Left ventricle myocardium inferior (tissue), 1 donor: ENCODE measurements around the gene EPB41L5. TPM values are rescaled to one million over a fixed set of nuclear protein-coding genes. Genes with fewer than 3 reads are reported as not detected.
"Not testable (repeated sequence)": the region's sequence is repeated elsewhere in the genome, so short reads cannot be mapped to it uniquely, and the experiment has no call there.

Source experiments
- DNase-seq: peaks from one replicate; pipeline ENCODE4 v3.0.0-alpha.2; 2020
- H3K27ac ChIP-seq: fragments of 200-600 bp; replicated peaks from 2 replicates; pipeline ENCODE4 v1.8.0; 2021
- H3K27me3 ChIP-seq: fragments of 200-600 bp; 2 replicates; pipeline ENCODE4 v1.8.0; 2021; ENCODE audit warnings: low read depth
- H3K36me3 ChIP-seq: fragments of 200-600 bp; 2 replicates; pipeline ENCODE4 v1.8.0; 2021
- H3K4me1 ChIP-seq: fragments of 200-600 bp; 2 replicates; pipeline ENCODE4 v1.8.0; 2021
- H3K4me3 ChIP-seq: fragments of 200-600 bp; 2 replicates; pipeline ENCODE4 v1.8.0; 2021; ENCODE audit warnings: mild to moderate bottlenecking, moderate library complexity
- H3K9me3 ChIP-seq: fragments of 200-600 bp; replicated peaks from 2 replicates; pipeline ENCODE4 v1.8.0; 2021
- intact Hi-C: fragments of 100-400 bp; cut with micrococcal nuclease; formaldehyde crosslinking; loops from one replicate; pipeline ENCODE4 v1.11.0; 2022
- total RNA-seq: library from RNA; stranded (reverse); fragmentation: NEBNext Ultra II Directional; extraction: Animal tissue kit (Norgen Biotek cat#: 25700); gene quantifications from one replicate; pipeline ENCODE4 v1.2.1, GENCODE V29; 2021
- TF ChIP-seq, protein P1 (sequence below): fragments of 200-600 bp; IDR thresholded peaks from 2 replicates; pipeline ENCODE4 v1.8.0; 2021; ENCODE audit warnings: antibody characterized with exemption, mild to moderate bottlenecking, borderline replicate concordance
- donor health status: DM: no; HTN: yes; CAD: no; lungs with severe emphysema.

EPB41L5 gene
- total RNA-seq, 1 donor from 2014 or later = 9.1 TPM

DNA sequence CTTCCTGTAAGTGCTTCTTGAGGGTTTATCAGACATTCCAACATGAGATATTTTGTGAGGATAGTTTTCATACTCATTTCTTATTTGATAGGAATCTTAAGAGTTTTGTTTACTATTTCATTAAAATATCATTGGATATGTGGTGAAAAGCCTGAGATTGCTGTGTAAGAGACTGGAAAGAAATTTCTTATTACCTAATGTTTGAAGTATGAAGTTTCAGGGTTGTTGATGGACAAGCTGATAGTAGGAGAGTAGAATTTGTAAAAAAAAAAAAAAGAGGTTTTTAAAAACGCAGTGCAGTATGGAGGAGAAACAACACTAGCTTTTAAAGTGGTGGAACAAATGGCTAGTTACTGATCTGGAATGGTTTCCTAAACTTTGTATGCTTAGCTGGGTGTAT, 7.7 kb downstream of the EPB41L5 start:
- no peak overlapping the region for H3K4me3 ChIP-seq
- peaks cover 5% of the 10 kb centered on the region for H3K4me1 ChIP-seq
- no peak overlapping the region for H3K27ac ChIP-seq
- no peak for DNase-seq
- H3K27me3 ChIP-seq = no peaks in the 10 kb centered on the region
- intact Hi-C loops = no loop called here
- H3K36me3 ChIP-seq = peaks cover 5% of the 10 kb centered on the region
- TF ChIP-seq, protein P1, sequence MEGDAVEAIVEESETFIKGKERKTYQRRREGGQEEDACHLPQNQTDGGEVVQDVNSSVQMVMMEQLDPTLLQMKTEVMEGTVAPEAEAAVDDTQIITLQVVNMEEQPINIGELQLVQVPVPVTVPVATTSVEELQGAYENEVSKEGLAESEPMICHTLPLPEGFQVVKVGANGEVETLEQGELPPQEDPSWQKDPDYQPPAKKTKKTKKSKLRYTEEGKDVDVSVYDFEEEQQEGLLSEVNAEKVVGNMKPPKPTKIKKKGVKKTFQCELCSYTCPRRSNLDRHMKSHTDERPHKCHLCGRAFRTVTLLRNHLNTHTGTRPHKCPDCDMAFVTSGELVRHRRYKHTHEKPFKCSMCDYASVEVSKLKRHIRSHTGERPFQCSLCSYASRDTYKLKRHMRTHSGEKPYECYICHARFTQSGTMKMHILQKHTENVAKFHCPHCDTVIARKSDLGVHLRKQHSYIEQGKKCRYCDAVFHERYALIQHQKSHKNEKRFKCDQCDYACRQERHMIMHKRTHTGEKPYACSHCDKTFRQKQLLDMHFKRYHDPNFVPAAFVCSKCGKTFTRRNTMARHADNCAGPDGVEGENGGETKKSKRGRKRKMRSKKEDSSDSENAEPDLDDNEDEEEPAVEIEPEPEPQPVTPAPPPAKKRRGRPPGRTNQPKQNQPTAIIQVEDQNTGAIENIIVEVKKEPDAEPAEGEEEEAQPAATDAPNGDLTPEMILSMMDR = no peak
- H3K9me3 ChIP-seq = peaks cover 16% of the 10 kb centered on the region

DNA sequence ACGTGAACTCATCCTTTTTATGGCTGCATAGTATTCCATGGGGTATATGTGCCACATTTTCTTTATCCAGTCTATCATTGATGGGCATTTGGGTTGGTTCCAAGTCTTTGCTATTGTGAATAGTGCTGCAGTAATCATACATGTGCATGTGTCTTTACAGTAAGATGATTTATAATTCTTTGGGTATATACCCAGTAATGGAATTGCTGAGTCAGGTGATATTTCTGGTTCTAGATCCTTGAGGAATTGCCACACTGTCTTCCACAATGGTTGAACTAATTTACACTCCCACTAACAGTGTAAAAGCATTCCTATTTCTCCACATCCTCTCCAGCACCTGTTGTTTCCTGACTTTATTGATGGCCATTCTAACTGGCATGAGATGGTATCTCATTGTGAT, 9.6 kb downstream of the EPB41L5 start:
- H3K27me3 ChIP-seq, DNase-seq, H3K27ac ChIP-seq, H3K4me3 ChIP-seq, intact Hi-C loops, H3K36me3 ChIP-seq, H3K4me1 ChIP-seq: not testable (repeated sequence)
- H3K9me3 ChIP-seq = peaks cover 16% of the 10 kb centered on the region

DNA sequence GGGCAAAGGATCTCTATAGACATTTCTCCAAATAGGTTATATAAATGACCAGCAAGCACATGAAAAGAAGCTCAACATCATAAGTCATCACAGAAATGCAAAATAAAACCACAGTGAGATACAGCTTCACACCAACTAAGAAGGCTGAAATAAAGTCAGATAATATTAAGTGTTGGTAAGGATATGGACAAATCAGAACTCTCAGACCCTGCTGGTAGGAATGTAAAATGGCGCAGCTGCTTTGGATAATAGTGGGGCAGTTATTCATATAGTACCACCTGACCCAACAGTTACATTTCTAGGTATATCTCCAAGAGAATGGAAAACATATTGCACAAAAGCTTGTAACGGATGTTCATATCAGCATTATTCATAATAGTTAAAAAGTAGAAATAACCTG, 14.0 kb downstream of the EPB41L5 start:
- Histone ChIP-seq H3K9me3 (peaks cover 16% of the 10 kb centered on the region), H3K4me3 (no peak overlapping the region), H3K27me3 (no peaks in the 10 kb centered on the region), H3K4me1 (no peaks in the 10 kb centered on the region), H3K27ac (no peak overlapping the region), H3K36me3 (peaks cover 5% of the 10 kb centered on the region)
- TF ChIP-seq, protein P1 = no peak
- no peak for DNase-seq
- intact Hi-C loops = no loop called here

DNA sequence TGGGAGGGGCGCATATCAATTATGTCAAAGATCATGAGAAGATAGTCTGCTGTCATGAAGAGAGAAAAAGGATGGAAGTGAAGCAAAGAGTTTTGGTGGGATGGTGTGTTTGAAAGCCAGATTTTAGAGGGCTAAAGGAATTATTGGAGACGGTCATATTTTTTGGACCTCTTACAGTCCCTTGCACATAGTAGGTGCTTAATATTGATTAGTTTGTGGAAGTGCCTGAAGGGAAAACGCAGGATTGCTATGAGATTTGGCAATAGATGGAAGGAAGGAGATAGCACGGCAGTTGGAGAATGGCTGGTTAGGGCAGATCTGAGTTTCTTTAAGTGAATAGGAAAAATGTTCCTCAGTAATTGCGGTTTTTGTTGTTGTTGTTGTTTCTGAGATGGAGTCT, 15.9 kb downstream of the EPB41L5 start:
- peaks cover 9% of the 10 kb centered on the region for H3K9me3 ChIP-seq
- no peaks in the 10 kb centered on the region for H3K4me1 ChIP-seq
- H3K27ac ChIP-seq = no peak overlapping the region
- peaks cover 5% of the 10 kb centered on the region for H3K36me3 ChIP-seq
- no peak for DNase-seq
- TF ChIP-seq, protein P1 = no peak
- intact Hi-C loops = no loop called here
- H3K27me3 ChIP-seq = no peaks in the 10 kb centered on the region
- H3K4me3 ChIP-seq = no peak overlapping the region

DNA sequence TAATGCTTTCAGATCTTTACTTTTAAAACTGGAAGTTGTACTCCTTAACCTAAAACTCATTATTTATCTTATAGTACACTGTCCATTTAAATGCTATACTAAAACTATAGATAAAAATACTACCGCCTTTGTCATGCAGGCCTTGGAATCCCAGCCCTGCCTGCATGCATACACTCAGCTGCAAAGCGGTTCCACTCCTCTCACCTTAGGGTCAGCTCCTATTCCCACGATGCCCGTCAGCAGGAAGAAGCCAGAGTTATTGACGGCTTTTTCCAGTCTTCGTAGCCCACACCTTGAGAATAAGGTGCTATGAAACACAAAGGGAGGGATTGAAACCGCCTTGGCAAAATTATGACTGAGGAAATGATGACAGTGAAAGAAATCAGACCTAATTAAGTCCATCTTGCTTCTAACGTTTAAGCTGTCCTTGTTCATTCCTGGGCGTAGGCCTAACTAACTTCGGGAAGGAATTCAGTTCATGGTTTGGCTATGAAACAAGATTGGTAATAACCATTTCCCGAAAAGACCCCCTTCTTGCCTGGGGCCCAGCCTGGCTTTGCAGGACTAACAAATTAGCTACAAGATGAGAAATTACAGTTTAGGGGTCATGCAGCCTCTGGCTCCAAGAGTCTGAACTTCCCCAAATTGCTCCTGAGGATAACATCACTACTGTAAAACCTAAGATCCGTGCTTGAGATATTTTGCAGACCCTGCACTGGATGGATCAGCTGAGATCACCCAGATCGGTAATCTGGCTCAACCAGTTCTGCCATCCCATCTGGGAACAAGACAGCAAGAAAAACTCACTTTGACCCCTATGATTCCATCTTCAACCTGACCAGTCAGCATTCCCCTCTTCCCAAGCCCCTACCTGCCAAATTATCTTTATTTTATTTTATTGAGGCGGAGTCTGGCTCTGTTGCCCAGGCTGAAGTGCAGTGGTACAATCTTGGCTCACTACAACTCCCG, 17.1 kb downstream of the EPB41L5 start:
- Histone ChIP-seq H3K4me3 (no peak overlapping the region), H3K27me3 (no peaks in the 10 kb centered on the region), H3K4me1 (peaks cover 3% of the 10 kb centered on the region), H3K27ac (no peak overlapping the region), H3K9me3 (peaks cover 1% of the 10 kb centered on the region), H3K36me3 (no peaks in the 10 kb centered on the region)
- intact Hi-C loops = no loop called here
- TF ChIP-seq, protein P1 = no peak
- DNase-seq = no peak

DNA sequence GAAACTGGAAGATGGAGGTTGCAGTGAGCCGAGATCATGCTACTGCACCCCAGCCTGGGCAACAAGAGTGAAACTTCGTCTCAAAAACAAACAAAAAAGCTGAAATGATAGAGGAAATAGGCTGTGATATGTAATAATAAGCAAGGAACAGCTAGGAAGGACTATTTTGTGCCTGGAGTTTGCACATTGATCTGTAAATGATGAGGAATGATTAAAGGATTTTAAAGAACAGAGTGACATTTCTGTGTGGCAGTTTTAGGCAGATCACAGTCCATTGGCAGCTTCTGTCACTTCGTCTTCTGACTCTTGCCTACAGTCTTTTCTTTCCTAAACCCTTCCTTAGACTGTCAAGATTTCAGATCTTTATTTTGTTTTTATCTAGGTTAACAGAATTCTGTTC, 19.4 kb downstream of the EPB41L5 start:
- no peaks in the 10 kb centered on the region for H3K36me3 ChIP-seq

More for the DNA sequence above, 19.4 kb downstream of the EPB41L5 start:
- no peaks in the 10 kb centered on the region for H3K9me3 ChIP-seq
- intact Hi-C loops = no loop called here
- no peaks in the 10 kb centered on the region for H3K27me3 ChIP-seq
- H3K27ac ChIP-seq = no peak overlapping the region
- H3K4me1 ChIP-seq = peaks cover 3% of the 10 kb centered on the region
- no peak for DNase-seq
- no peak overlapping the region for H3K4me3 ChIP-seq
- TF ChIP-seq, protein P1 = no peak
